CD4-positive, alpha-beta T cell treated with Interleukin-17A for 4 hours (primary cell): ENCODE measurements around the gene CSF3R.
"Not testable (repeated sequence)": the region's sequence is repeated elsewhere in the genome, so short reads cannot be mapped to it uniquely, and the experiment has no call there.

Source experiments
- DNase-seq: peaks from one replicate; pipeline ENCODE4 v3.0.0-alpha.2; 2020; ENCODE audit warnings: mixed read lengths

The CSF3R gene

DNA sequence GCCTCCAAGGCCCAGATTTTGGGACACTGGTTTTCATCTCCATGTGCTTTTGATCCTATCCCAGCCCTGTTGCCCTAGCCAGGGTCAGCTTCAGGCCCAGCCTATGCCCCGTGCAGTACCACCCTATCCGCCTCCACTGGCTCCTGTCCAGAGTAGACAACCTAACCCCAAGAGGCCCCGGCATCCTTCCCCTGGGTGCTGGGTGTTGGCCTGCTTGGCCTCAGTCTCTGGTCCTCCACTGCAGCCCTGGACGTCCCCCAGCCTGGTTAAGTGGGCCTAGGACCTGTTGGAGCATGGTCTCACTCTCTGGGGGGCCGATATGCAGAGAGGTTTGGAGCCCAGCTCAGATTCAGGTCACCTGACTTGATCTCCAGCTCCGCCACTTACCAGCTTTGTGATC lies 1.6 kb downstream of the CSF3R start:
- DNase-seq: no peak

DNA sequence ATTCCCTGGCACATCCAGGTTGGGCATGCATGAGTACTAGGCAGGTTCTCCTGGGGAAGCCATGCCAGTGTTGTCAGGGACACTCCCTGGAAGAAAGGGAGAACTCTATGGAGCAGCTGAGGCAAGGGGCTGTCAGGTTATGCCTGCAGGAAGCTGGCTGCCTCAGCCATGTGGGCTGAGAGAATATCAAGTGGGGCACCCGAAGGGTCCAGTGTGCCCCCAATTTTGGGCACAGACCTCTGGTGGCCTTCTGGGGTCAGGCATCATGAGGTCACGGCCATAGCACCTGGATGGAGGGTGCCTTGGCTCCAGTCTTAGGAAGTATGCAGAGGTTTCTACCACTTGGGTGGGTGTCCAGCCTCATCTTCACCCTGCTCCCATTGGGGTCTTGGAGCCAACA lies 2.6 kb downstream of the CSF3R start:
- no peak for DNase-seq

DNA sequence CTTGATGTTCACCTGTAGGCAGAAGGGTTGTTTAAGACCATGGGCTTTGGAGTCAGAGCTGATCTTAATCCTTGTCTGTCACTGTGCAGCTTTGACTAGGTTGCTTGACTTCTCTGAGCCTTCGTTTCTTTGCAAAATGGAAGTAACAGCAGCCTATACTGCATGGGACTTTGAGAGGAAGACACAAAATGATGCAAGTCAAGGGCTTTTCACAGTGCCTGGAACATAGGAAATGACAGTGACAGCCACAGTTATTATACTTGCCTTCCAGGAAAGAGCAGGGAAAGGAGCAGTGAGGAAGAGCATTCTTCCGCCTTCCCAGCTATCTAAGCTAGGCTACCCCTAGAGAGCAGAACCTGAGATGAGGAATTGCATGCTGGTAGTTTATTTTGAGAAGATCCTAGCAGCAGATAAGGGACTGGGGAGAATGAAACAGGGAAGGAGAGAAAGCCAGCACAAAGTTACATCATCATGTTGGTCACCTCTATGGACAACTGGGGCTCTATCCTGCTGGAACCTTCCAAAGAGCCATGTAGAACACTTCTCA lies 3.1 kb downstream of the CSF3R start:
- no peak for DNase-seq

DNA sequence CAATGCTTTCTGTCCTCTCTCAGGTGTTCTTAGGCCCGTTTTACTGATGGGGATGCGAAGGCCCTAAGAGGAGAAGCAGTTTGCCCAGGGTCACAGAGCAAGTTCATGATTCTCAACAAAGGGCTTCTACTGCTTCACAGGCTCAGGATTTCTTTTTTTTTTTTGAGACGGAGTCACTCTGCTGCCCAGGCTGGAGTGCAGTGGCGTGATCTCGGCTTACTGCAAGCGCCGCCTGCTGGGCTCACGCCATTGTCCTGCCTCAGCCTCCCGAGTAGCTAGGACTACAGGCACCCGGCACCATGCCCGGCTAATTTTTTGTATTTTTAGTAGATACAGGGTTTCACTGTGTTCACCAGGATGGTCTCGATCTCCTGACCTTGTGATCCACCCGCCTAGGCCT lies 5.1 kb downstream of the CSF3R start:
- DNase-seq: not testable (repeated sequence)

DNA sequence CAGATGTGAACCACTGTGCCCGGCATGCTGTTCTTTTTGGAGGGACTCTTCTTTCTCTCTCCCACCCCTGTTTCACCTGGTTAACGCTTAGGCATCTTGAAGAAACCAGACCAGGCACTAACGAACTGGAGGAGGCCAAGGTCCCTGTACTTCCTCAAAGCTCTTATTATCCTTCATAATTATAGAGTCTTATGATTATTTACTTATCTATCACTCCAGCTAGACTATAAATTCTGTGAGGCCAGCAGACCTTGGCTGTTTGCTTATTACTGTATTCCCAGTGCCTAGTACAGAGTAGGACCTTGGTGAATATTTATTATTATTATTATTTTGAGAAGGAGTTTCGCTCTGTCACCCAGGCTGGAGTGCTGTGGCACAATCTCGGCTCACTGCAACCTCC lies 5.8 kb downstream of the CSF3R start:
- DNase-seq: no peak

DNA sequence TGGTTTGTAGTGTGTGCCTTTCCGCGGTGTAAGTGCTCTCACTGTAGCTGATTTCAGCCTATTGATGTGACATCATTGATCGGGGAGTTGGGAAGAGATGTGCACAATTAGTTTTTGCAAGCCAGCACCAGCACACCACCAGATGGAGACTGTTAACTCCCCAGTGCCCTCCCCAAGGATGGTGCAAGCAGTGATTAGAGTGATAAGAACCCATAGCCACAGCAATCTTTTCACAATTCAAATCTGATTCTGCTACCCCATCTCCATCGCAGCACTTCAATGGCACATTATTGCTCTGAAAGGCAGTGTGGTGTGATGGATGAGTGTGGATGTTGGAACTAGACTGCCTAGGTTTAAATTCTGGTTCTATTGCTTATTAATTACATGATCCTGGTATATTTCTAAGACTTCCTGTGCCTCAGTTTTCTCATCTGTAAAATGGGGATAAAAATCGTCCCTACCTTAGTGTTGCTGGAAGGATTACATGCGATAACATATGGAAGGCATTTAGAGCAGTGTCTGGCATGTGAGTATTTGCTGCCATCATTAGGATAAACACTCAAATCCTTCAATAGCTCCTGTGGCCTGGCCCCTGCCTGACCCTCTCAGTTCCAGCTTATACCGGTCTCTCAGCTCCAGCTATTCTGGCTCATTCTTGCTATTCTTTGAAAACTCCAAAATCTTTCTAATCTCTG lies 6.7 kb downstream of the CSF3R start:
- DNase-seq: no peak

DNA sequence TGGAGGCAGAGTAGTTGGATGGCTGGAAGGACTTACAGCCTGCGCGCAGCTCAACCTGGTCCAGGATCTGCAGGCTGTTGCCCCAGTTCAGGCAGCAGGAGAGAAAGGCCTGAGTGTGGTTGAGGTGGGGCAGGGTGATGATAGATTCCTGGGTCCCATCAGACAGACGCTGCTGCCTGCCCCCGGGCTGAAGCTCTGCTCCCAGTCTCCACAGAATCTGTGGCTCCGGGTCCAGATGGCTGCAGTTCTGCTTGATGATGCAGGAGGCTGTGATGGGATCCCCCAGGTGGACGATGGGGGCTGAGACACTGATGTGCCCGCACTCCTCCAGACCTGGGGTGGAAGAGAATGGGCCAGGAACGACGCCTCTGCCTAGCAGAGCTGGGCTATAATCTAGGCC lies 7.4 kb downstream of the CSF3R start:
- DNase-seq: no peak

DNA sequence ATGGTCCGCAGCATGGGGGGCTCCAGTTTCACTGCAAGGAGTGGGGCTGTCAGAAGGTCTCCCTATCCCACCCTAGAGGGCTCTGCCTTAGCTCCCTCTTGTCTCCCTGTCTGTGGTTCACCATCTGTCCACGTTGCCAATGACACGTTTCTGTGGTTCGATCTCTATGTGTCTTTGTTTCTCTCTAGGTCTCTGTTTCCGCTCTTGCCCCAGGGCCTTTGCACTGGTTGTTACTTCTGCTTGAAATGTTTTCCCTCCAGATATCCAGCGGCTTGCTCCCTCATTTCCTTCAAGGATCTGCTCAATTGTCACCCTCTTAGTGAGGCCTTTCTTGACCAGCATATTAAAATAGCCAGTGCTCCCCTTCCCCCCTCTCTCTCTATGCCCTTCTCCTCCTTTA lies 10.1 kb downstream of the CSF3R start:
- DNase-seq: no peak

DNA sequence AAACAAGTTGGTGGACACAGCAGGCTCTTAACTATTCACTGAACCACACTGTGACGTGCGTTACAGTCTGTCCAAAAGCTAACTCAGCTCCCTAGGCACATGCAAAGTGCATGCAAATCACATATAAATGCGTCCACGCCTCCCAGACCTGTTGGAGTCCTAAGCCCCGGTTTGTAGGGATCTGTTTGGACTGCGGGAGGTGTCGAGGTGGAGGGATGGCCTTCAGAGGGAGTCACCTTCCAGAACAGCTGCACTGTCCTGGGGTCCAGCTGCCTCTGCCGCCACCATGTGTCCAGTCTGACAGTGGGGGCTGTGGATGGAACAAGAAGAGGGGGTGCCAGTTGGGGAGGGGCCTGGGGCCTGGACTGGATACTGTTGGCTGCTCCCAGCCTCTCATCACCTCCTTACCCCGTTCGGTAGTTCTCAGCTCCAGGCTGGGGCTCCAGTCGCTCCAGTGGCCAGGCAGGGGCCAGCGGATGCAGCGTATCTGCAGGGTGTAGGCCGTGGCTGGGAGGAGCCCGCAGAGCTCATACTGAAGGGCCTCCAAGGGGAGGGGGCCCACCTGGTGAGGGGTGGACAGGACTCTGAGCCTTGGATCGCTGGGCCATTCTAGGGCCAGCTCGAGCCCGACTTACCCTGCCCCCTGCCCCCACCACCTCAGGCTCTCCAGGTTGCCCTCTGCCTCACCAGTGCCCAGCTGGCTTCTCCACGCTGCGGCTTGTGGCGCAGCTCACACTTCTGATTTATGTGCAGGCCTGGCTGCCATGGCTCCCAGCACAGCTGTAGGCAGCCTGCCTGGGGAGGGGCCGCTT lies 10.7 kb downstream of the CSF3R start:
- no peak for DNase-seq

DNA sequence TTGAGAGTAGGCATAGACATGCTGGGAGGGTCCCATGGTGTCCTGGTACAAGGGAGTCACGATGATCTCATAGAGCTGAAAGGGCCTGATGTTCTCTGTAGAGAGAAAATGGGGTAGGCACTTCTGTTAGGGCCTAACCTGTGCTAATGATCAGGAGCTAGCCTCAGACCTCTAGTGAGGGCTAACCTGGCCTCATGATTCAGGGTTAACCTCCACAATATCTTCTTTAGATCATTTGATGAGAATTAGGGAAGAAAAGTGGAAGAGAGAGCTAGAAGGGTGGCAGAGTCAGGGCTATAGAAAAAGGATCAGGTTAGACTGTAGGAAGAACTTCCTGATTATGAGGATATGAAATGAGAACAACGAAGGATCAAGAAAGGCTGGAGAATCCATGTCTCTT lies 13.6 kb downstream of the CSF3R start:
- no peak for DNase-seq

DNA sequence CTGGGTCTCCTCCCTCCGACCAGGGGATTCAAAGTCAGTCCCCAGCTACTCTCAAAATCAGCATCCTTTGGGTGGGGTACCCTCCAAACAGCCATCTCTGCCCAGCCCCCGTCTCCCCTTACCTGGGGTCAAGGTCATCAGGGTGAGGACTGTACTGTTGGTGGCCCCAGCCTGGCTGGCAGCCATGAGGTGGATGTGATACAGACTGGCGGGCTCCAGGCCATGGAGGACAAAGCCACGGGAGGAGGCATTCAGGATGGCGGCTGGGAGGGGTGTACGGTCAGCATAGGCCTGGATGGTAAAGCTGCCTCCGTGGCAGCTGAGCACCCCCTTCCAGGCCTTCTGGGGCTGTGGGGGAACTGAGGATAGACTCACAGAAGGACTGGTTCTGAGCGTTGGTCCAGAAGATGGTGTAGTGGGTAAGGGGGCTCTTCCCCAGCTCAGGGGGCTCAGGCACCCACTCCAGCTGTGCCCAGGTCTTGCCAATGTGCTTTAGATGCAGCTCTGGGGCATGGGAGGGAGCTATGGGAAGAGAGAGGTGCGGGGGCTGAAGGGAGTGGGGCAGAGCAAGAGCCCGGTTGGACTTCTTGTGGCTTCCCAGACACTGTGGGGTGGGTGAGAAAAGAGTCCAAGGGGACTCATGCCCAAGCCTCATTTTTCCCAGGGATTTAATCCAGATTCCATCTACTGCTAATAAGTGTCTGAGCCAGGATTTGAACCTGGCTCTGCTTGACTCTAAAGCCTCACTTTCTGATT lies 14.8 kb downstream of the CSF3R start:
- DNase-seq: no peak

DNA sequence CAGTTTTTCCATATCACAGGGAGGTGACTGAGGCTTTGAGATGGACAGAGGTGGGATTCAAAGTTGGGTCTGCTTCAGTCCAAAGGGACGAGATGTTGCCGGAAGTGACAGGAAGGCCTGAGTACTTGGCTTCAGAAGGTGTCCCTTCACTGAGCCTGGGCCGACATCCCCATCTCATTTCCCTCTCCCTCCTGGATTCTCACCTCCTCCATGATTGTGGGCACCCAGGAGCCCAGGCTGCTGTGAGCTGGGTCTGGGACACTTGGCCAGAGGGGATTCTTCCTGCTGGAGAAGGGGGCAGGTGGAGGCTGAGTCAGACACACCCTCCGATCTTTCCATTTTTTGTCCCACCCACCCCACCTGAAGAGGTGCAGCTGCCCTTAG lies 15.7 kb downstream of the CSF3R start:
- DNase-seq: no peak

DNA sequence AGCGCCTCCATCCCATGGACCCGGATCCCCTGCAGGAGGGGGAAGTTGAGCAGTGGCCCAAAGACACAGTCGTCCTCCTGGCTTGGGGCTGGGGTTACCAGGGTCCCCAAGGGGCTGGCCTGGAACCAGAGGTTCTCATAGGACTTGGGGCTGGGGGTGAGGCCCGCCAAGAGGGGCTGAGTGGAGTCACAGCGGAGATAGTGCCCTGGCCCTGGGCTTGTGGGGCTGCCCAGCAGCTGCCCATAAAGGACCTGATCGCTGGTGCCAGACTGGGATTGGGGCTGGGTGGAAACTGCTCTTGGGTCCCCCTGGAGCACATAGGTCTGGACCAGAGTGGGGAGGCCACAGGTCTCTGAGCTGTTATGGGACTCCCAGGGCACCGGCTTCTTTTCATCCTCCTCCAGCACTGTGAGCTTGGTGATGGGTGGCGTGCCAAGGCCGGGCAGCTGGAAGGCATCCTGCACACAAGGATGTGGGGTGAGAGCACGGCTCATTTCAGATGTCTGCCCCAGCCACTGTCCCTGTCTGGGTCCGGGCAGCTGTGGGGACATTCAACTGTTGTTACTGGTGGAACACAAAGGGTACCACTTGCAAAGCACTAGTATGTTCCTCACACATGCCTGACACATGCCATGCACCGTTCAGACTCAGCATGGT lies 16.2 kb downstream of the CSF3R start:
- no peak for DNase-seq

DNA sequence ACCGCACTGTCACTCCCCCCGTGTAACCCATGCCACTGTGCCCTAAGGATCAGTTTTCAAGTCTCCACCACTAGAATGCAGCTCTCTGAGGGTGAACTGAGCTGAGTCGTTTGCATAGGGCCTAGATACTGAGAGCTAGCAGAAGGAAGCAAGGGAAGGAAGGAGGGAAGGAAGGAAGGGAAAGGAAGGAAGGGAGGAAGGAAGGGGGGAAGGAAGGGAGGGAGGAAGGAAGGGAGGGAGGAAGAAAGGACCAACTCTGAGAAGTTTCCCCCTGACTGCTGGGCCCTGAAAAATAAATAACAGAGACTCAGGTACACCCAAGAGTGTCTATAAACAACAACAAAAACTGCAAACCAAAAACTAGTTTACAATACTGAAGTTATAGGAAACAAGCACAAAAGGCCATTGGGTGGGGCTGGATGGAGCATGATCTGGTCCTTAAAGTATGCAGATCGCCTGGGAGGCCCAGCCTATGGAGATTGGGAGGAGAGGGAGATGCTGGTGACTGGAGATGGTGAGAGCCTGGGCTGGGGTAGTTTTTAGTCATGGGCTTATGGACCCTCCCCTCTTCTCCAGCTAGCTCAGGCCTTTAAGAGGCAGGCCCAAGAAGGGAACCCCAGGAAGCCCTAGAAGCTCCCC lies 16.9 kb downstream of the CSF3R start:
- no peak for DNase-seq

DNA sequence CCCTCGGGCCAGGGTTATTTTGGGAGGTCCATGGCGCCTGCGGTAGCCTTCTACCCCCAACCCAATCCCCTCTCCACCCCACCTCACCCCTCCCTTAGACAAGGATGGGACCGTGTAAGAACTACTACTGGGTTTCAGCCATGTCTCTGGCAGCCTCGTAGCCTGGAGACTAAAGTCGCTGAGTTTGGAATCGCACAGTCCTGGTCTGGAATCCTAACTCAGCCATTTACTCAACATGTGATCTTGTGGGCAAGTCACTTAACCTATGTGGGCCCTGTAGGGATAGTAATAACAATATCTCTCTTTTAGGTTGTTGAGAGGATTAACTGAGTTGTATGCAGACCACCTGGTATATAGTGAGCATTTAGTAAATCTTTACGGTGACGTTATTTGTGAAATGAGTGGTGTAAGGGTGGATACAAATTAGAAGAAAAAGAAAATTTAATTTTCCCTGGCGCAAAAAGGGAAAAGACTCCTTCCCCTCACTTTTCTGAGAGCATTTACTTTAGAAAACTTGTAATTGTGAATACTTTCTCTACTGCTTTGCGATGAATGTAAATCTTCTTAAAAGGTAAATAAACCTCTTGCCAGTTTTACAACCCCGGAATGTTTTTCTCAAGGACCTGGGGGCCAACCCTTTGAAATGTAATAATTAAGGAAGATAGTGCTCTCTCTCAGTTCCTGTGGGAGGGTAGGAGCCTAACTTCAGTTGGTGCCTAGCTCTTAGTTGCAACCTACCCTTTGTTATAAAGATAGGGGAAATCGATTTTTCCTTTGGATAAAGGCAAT lies 17.9 kb downstream of the CSF3R start:
- no peak for DNase-seq

DNA sequence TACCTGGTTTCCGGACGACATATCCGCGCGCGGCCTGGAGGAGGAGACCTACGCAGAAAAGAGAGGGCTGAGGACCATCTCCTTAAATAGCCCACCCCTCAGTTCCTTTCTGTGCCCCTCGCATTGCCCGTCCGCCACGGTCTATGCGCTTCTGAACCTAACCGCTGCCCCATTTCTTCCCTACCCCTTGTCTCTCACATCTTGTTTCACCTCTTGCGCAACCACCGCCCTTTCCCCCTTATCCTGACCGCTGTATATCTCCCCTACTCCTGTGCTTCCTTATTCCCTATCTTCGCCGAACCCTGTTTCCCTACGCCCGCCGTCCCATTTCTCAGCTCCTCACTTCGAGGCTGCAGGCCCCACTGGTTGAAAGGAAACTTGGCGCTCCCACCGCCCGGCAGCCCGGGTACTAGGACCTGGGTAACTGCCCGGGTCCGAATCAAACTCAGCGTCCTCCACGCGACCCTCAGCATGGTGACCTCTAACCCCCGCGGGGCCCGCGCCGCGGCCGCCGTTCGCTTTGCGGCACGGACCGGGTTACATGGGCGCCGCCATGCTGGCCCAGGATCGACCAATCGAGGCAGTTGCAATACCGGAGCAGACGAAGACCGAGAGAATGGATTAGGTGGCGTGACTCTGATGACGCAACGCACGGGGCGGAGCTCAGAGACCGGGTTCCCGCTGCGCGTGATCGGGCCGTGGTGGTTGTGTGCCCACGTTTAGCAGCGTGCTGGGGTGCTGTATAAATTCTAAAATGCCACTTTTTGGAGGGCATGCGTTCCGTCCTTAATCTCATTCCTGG lies 18.7 kb downstream of the CSF3R start, which contains the start of gene MRPS15:
TSS of gene MRPS15 (minus strand) at position 582 of the 802 bp plus-strand sequence. CDS start at position 473, 109 bp downstream.
- DNase-seq: peak; percentile 97

DNA sequence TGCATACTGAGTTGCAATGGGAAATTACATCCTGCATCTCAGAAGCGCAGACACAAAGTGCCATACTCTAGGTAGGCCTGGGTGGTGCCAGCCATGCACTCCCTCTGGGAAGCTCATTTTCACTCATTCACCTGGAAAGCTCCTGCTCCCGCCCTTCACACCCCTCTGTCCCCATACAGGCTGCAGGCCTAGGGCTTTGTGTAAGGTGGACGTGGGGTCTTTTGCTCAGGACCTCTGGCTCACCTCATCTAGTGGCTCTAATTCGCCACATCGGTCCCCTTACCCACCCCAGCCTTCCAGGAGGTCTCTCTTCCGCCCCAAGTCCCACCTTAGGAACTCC lies 19.3 kb downstream of the CSF3R start:
- DNase-seq: no peak

DNA sequence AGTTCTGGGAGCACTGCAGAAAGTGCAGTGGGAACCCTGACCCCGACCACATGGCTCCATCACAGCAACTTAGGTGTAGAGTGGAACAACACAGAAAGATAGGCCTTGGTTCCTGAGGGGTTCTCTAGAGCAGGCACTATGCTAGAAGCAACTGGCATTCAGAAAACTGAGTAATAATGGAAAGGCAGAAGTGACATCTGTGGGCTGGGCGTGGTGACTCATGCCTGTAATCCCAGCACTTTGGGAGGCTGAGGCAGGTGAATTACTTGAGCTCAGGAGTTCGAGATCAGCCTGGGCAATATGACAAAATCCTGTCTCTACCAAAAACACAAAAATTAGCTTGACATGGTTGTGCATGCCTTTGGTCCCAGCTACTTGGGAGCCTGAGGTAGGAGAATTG lies 23.8 kb downstream of the CSF3R start:
- DNase-seq: peak; percentile 12

DNA sequence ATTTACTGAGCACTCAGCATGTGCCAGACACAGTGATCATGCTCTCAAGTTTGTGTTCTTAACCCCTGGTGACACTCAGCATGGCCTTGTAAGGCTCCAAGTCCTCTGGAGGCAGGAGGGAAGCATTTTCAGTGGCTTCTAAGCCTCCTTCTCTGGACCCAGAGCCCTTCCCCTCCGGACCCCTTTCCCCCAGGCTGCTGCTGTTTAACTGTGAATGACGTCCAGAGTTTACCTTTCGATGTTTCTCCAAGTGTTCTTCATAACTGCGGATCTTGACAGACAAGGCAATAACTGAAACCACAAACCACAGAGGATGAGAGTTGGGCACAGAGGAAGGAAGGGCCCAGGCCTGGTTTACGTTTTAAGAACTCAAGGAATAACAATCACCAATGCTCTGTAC lies 25.0 kb downstream of the CSF3R start:
- DNase-seq: peak; percentile 25

DNA sequence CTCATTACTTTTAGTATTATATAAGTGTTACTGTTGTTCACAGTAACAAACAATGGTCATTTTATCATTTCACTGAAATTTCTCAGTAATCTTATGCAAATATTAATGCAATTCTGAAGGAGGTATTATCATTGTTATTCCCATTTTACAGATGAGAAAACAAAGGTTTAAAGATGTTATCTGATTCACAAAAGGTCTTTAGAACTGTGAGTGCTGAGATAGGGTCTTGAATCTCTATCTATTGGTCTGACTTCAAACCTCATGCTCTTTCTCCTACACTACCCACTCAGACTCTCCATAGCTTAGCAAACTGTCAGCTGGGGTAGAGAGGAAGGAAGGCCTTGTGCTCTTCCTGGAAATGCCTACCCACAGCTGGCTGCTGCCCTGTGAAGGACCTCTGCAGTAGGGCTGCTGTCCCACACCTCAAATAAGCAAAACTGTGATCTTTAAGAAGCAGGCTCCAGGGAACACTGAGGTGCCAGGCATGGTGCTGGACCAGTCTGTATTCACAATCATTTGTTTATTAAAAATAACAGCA lies 26.3 kb downstream of the CSF3R start:
- DNase-seq: no peak
